Brain microvascular endothelial cell (primary cell): ENCODE measurements around the gene TMSB10.
"Not testable (repeated sequence)": the region's sequence is repeated elsewhere in the genome, so short reads cannot be mapped to it uniquely, and the experiment has no call there.

ENCODE experiments used
- DNase-seq: peaks from one replicate; pipeline ENCODE4 v3.0.0-alpha.2; 2020
- H3K27ac ChIP-seq: fragments of 250-450 bp; sonication (Bioruptor Pico); 2 replicates; pipeline ENCODE4 v1.5.1; 2020; ENCODE audit warnings: mild to moderate bottlenecking, moderate library complexity
- H3K27me3 ChIP-seq: fragments of 250-450 bp; sonication (Bioruptor Pico); replicated peaks from 2 replicates; pipeline ENCODE4 v1.5.1; 2020; ENCODE audit warnings: mild to moderate bottlenecking
- H3K36me3 ChIP-seq: fragments of 250-450 bp; sonication (Bioruptor Pico); replicated peaks from 2 replicates; pipeline ENCODE4 v1.5.1; 2020; ENCODE audit warnings: mild to moderate bottlenecking
- H3K4me3 ChIP-seq: 2 replicates; pipeline ENCODE4 v1.5.1; 2011; ENCODE audit warnings: low read depth, mild to moderate bottlenecking, control low read depth, low read length, moderate library complexity
- CTCF ChIP-seq: IDR thresholded peaks from 2 replicates; pipeline ENCODE4 v1.5.1; 2011; ENCODE audit warnings: low read depth, mild to moderate bottlenecking, moderate library complexity, low read length, control low read depth, inconsistent platforms; ENCODE audit errors: missing control alignments
- in situ Hi-C: cut with HindIII; loops from 2 replicates; pipeline ENCODE4 v1.10.0; 2017; ENCODE audit warnings: low sequenced_read_pairs, low pct_ligation_motif_present

The TMSB10 gene

GRCh38 chr2:84861539-84861938 is 43.9 kb upstream of the TMSB10 start:
- H3K27ac ChIP-seq: no peak overlapping the region
- no peak for TF ChIP-seq CTCF
- no peaks in the 10 kb centered on the region for H3K27me3 ChIP-seq
- H3K36me3 ChIP-seq: no peaks in the 10 kb centered on the region
- no peak overlapping the region for H3K4me3 ChIP-seq
- no peak for DNase-seq
- in situ Hi-C loops: no loop called here

GRCh38 chr2:84862006-84862405 is 43.5 kb upstream of the TMSB10 start:
- no peak for DNase-seq
- no peak overlapping the region for H3K27ac ChIP-seq
- TF ChIP-seq CTCF: no peak
- no peak overlapping the region for H3K4me3 ChIP-seq
- no peaks in the 10 kb centered on the region for H3K36me3 ChIP-seq
- no peaks in the 10 kb centered on the region for H3K27me3 ChIP-seq
- in situ Hi-C loops: no loop called here

GRCh38 chr2:84865181-84865783 is 40.2 kb upstream of the TMSB10 start:
- Histone ChIP-seq H3K27ac (no peak overlapping the region), H3K4me3 (no peak overlapping the region), H3K36me3 (no peaks in the 10 kb centered on the region), H3K27me3 (no peaks in the 10 kb centered on the region)
- no peak for TF ChIP-seq CTCF
- in situ Hi-C loops: no loop called here
- no peak for DNase-seq

GRCh38 chr2:84866122-84866521 is 39.3 kb upstream of the TMSB10 start:
- no peaks in the 10 kb centered on the region for H3K27me3 ChIP-seq
- no peak for TF ChIP-seq CTCF
- H3K36me3 ChIP-seq: no peaks in the 10 kb centered on the region
- no peak overlapping the region for H3K4me3 ChIP-seq
- H3K27ac ChIP-seq: no peak overlapping the region
- in situ Hi-C loops: no loop called here
- no peak for DNase-seq

GRCh38 chr2:84868327-84868726 is 37.1 kb upstream of the TMSB10 start:
- in situ Hi-C loops: not testable (repeated sequence)

GRCh38 chr2:84870306-84870705 is 35.1 kb upstream of the TMSB10 start:
- in situ Hi-C loops: no loop called here
- Histone ChIP-seq H3K27me3 (no peaks in the 10 kb centered on the region), H3K4me3 (no peak overlapping the region), H3K36me3 (no peaks in the 10 kb centered on the region), H3K27ac (no peak overlapping the region)
- TF ChIP-seq CTCF: no peak
- DNase-seq: no peak

More at GRCh38 chr2:84868327-84868726, 37.1 kb upstream of the TMSB10 start:
- not testable (repeated sequence) for DNase-seq, H3K36me3 ChIP-seq, H3K27me3 ChIP-seq, H3K27ac ChIP-seq, H3K4me3 ChIP-seq

- H3K27me3 ChIP-seq, in situ Hi-C loops, DNase-seq, H3K27ac ChIP-seq, H3K36me3 ChIP-seq, H3K4me3 ChIP-seq: not testable (repeated sequence)
Observed at GRCh38 chr2:84872691-84873090, 32.8 kb upstream of the TMSB10 start.
